Stimulated activated CD8-positive, alpha-beta memory T cell treated with anti-CD3 and anti-CD28 coated beads, Interleukin-2, amount 100 ng/mL, for 48 hours (primary cell): ENCODE measurements around the gene ZBTB17.
A peak's percentile ranks its signal among the peaks of the same experiment; 100 is the strongest.
"Not testable (repeated sequence)": the region's sequence is repeated elsewhere in the genome, so short reads cannot be mapped to it uniquely, and the experiment has no call there.

Source experiments
- DNase-seq, 2 donors: peaks; one replicate each; pipeline ENCODE4 v3.0.0-alpha.2; 2020; ENCODE audit warnings: low read depth in 2 of 2

Gene ZBTB17

DNA sequence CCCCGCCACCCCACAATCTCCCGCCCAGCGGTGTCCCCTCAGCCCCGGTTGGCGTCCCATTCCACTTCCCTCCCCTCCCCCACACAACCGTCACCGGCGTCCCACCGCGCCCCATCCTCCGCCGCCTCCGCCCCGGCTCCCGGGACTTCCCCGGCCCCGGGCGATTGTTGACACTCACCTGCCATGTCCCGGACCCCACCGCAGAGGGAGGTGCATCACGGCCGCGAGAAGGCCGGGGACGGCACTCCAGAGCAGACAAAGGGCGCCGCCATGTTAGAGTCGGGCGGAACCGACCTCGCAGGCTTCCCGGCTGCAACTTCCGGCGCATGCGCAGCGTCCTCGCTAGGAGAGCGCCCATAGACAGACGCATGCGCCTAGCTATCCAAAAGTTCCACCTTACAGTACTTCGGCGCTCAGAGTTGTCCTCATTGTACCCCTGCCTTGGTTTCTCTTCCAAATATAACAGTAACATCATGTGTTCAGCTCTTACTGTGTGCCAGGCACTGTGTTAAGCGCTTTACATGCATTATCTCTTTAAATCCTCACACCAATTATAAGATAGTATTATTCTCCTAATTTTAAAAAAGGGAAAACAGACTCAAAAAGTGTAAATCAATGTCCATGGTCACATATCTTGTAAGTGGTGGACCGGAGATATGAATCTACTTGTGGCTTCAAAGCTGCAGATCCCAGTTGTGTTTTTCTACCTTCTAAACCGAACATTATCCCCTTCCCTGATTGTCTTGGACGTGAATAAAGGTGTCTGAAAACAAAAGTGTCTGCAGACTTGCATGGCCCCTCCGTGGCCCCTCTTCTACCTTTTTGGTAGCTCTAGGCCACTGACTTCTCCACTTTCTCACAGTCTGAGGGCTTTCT, at the start of gene ZBTB17:
TSS of gene ZBTB17 (minus strand) at position 297 of the 876 bp plus-strand sequence. CDS start 27,606 bp downstream, outside the sequence.
- DNase-seq, result peak; percentile 92 to 93

DNA sequence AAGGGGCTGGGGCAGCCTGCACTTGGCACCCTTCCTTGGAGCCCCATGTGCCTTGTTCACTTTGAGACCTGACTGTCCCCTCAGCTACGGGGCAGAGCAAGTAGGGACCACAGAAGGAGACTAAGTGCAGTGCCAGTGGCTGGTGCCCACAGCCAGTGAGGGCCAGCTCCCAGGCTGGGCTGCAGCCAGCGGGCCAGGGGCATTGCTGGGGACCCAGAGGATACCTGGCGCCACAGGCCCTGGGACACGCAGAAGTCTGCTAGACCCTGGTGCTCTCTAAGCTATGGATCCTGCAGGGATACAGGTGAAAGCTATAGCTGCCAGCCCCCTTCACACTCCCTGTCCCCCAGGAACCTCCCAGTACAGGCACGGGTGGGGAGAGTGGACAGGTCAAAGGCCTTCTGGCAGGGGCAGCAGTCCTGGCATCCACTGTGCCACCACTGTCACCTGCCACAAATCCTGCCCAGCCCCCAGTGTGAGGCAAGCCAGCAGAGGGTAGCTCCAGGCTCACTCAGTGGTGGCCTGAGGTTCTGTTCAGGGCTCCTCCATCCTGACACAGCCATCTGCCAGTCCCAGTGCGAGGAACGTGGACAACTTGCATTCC, 47.3 kb upstream of the ZBTB17 start:
- no peak for DNase-seq

DNA sequence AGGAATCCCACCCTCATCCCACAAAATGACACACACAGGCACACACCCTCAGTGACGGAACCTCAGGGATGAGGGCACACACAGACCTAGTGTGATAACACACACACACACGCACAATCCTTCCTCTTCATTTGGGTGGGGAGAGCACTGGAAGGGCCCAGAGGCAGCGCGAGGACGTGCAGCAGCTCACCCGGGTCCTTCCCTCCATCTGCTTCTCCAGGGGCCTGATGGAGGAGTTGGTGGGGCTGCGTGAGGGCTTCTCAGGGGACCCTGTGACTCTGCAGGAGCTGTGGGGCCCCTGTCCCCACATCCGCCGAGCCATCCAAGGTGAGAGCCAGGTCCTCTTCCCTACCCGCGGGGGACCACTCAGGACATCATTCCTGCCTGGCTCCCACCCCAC, 46.5 kb upstream of the ZBTB17 start:
- DNase-seq, result no peak

DNA sequence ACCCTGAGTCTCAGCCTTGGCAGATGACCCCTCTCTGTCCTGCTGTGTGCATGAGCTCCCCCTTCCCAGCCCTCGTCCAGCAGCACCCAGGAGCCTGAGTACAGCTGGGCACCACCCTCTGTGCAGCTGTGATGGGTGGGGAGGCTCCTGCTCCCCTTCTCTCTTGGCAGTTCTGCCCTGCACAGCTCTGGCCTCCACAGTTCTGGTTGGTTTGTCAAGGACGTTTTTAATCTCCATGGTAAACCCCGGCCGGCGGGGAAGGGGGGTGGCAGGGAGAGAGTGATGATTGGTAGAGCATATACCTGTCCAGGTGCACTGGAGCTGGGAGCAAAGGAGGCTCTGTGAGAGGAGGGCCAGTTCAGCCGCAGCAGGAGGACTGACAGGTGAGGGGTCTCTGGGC, 45.8 kb upstream of the ZBTB17 start, which contains the start of gene CLCNKA:
TSS of gene CLCNKA (plus strand) at position 356 of the 400 bp plus-strand sequence. CDS start 584 bp downstream, outside the sequence.
- no peak for DNase-seq

GRCh38 chr1:16020878-16021277, 45.0 kb upstream of the ZBTB17 start:
- DNase-seq, result not testable (repeated sequence)

DNA sequence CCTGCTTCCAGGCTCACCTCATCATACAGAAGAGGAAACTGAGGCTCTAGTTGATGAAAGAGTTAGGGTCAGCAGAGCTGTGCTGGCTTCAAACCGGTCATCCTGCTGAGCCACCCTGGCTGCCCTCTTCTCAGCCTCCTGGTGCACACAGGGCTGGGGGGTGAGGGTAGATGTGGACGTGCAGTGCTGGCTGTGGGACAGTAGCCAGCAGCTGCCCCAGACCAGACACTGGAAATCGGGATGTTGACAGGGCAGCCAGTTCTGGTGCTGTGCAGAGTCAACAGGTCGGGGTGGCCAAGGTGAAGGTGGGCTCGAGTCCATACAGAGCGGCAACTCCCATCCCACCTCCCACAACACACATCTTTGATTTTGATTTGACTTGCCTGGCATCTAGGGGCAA, 44.4 kb upstream of the ZBTB17 start:
- no peak for DNase-seq

DNA sequence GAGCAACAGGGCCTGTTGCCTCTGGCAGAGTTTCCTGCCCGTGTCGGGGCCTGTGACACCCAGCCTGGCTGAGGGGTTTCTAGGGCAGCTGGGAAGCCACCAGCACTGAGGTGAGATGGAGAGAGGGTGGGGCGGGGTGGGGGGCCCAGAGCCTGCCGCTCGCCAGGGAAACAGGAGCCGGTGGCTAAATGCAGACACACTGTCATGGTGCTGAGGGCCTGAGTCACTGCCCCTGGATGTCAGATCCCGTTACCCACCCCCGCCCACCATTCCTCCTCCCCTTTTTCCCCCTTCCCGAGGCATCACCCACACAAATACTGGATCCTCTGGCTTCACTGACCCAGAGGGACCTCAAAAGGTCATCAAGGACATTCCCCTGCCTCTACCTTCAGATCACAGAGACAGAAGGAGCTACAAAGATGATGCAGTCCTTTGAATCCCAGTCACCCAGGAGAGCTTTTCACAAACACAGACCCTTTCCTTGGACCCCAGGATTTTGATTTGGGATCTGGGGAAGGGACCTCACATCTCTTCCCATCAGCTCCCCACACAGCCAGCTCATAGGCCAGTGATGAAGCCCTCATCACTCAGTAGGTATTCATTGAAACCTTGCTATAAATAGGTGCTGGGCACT, 43.9 kb upstream of the ZBTB17 start:
- no peak for DNase-seq

- no peak for DNase-seq
Observed at GRCh38 chr1:16018749-16019643, 43.1 kb upstream of the ZBTB17 start.

- no peak for DNase-seq
Observed at GRCh38 chr1:16018308-16018707, 42.4 kb upstream of the ZBTB17 start.

DNA sequence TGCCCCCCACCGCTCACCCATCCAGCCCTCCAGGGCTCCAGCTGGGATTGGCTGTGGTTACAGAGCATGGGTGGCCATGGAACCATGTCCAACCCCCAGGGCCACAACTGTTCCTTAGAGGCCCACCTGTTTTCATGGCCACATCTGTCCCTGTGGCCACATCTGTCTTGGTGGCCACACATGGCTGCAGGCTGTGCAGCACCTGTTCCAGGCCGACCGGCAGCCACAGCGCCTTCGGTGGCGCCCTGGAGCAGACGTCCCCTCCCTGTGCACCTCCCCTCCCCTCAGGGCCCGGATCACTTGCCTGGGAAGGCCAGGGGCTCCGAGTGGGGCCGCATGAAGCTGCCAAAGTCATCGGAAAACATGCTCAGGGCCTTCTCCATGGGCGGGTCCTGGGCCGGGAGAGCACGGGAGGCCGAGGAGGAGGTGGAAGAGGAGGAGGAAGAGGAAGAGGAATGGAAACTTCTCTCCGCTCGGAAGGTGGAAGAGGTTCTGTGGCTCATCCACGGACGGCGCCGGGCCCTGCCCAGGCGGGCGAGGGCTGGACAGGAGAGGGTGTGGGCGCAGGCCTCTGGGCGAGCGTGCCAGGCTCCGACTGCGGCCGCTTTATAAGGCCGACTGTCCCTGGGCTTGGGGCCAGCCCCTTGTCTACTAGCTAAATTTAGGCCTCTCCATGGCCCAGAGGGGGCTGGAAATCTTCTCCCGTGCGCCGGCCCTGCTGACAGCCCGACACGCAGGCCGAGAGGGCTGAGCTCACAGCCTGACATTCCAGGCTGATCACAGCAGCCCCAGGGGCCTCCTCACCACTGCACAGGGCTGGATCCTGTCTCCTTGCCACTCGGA, 41.8 kb upstream of the ZBTB17 start, which contains the start of gene HSPB7:
TSS of gene HSPB7 (minus strand) at position 583 of the 843 bp plus-strand sequence. CDS start at position 503, 80 bp downstream.
- no peak for DNase-seq

GRCh38 chr1:16017076-16017460, 41.2 kb upstream of the ZBTB17 start:
- DNase-seq, result no peak

DNA sequence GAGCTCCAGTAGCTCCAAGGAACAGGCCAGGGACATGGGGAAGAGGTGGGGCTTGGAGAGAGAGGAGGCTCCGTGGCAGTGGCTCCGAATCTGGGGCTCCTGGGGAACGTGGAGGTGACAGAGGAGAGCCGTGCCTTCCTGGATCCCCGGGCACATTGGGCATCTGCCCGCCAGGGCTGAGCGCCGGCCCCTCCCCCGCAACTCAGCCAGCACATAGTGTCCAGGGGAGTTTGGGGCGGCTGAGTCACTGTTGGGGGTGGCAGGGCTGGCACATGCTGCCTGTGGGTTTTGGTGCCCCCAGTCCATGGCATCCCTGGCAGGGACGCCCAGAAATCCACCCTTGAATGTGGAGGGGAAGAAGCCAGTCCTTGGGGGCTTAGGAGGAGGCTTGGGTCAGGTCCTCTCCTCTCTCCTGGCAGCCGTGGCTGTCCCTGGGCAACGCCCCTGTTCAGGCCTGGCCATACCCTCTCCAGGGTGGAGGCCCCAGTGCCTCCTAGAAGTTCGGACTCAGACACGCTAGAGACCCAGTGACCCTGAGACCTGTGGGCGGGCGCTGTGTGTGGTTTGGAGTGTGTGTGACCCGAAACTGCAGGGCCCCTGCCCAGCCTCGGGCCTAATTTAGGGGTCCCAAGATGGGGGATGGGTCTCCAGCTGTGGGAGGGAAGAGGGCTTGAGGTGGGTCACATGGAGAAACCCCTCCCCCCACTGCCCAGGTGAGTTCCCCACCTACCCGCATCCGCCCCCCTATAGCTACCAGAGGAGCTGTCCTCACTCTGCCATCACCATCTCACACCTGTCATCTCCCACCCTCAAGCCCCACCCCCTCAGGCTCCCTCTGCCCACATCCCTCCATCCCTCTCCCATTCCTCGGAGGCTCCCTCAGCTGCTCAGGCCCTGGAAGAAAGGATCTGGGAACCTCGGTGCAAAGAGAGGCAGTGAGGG, 40.3 kb upstream of the ZBTB17 start:
- no peak for DNase-seq

DNA sequence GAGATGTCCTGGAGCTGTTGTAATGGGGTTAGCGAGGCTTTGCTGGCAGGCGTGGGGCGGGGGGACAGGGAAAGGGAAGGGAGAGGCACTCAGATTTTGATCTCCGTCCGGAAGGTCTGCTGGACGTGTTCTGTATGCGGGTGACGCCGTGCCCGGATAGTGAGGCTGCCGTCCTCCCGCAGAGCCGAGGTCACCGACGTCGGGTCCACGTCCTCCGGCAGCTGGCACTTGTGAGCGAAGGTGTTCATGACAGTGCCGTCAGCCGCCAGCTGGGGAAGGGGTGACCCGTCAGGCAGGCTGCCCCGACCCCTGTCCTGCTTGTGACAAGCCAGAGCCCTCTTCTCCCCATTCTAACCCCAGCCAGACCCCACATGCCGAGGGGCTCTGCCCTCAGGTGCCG, 39.6 kb upstream of the ZBTB17 start:
- no peak for DNase-seq

- DNase-seq, result no peak
Observed at GRCh38 chr1:16014509-16015482, 38.9 kb upstream of the ZBTB17 start.

DNA sequence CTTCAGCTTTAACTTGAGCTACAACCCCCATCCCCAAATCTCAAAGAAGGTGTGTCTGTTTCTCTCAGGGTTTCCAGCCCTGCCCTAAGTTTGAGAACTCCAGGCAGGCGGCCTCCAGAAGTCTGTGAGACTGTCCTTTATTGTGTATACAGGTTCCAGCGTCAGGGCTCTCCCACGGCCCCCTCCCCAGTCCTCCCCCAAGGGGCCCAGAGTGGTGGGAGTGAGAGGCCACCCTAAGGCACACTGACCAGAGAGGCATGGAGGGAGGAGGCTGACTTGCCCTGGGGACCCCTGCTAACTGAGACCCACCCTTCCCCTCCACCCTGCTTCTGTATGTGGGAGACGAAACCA, 38.0 kb upstream of the ZBTB17 start:
- DNase-seq, result no peak

DNA sequence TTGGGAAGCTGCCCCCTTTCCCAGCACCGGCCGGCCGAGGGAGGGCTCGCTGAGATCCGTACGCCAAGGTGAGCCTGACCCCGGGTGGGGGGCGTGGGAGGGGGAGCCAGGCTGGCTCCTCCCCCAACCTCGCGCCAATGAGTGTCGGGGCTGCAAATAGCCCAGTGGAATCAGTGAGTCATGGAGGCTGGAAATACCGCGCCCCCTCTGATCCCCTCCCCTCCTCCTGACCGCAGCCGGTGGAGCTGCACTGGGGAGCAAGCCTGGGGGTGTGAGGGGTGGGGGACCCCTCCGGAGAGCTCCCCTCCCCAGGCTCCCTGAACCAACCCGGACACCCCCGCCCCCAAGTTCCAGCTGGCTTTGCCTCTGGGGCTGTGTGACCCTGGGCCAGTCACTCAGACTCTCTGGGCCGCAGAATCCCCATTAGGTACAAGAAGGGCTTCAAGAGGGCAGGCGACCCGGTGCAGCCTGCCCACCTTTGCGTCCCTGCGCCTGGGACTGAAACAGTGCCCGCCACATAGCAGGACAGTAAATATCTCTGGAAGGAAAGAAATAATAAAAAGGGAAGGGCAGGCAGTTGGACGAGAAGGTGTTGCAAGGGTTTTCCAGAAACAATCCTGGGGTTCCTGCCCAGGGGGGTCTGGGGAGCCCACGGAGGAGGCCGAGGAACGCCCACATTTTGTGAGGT, 37.5 kb upstream of the ZBTB17 start:
- DNase-seq, result peak; percentile 34 to 41

DNA sequence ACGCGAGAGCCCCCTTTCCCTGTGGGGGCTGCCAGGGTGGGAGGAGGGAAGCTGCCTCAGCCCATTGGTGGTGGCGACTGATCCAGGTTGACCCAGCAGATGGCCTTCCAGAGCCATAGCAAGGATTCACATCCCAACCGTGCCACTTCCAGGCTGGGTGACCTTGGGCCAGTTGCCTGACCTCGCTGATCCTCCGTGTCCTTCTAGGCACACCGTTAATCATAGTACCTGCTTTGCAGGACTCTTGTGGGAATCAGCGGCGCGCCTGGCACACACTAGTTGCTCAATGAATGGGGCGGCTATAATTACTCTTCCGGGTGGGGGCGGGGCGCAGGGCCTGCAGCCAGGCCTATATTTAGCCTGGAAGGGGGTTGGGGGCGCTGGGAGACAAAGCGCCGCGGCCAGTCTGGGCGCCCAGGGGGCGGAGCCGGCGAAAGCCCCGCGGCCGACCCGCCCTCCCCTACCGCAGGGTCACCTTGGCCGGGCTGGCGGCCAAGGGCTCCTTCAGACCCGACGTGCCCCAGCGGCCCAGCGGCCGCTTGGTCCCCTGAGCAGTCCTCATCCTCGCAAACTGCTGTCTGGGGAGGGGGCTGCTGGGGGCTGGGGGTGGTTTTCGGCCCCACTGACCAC, 36.8 kb upstream of the ZBTB17 start:
- peak in 1 of 2 donors; percentile 17 for DNase-seq
